ENCODE measurements around the gene GSTM1.
"Not testable (repeated sequence)": the region's sequence is repeated elsewhere in the genome, so short reads cannot be mapped to it uniquely, and the experiment has no call there.

The GSTM1 gene

DNA sequence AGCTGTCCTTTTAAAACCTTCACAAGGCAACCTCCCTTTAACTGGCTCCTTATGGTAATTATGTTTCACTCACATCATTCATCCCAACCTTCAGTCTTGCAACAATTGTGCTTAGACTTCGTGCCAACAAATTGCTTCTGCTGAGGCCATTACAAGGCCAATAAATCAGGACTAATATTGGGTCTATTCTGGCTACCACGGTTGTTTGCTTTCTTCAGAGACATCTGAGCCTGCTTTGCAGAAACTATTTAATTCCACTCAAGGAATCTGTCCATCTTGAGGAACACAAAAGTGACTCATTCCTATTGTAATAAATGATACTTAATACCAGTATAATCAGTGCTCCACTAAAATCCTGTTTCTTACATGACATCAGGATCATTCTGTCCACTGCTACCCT, 34.3 kb upstream of the GSTM1 start:
- peaks cover 35% of the 10 kb centered on the region for H3K4me1 Mint-ChIP-seq (ENCODE audit: low read depth)
- H3K27ac Mint-ChIP-seq: no peak overlapping the region
- H3K9me3 Mint-ChIP-seq: no peaks in the 10 kb centered on the region
- intact Hi-C loops (cut with micrococcal nuclease): no loop called here
- H3K4me3 Mint-ChIP-seq: no peak overlapping the region
- H3K36me3 Mint-ChIP-seq (ENCODE audit: low read depth): peaks cover 14% of the 10 kb centered on the region
- peaks cover 12% of the 10 kb centered on the region for H3K27me3 Mint-ChIP-seq

- Mint-ChIP-seq H3K27me3 (peaks cover 12% of the 10 kb centered on the region), H3K4me1 (ENCODE audit: low read depth) (peaks cover 47% of the 10 kb centered on the region), H3K27ac (no peak overlapping the region), H3K36me3 (ENCODE audit: low read depth) (peaks cover 27% of the 10 kb centered on the region), H3K9me3 (no peaks in the 10 kb centered on the region), H3K4me3 (no peak overlapping the region)
- intact Hi-C loops (cut with micrococcal nuclease): no loop called here
Measured at GRCh38 chr1:109654519-109654918, 33.1 kb upstream of the GSTM1 start.

DNA sequence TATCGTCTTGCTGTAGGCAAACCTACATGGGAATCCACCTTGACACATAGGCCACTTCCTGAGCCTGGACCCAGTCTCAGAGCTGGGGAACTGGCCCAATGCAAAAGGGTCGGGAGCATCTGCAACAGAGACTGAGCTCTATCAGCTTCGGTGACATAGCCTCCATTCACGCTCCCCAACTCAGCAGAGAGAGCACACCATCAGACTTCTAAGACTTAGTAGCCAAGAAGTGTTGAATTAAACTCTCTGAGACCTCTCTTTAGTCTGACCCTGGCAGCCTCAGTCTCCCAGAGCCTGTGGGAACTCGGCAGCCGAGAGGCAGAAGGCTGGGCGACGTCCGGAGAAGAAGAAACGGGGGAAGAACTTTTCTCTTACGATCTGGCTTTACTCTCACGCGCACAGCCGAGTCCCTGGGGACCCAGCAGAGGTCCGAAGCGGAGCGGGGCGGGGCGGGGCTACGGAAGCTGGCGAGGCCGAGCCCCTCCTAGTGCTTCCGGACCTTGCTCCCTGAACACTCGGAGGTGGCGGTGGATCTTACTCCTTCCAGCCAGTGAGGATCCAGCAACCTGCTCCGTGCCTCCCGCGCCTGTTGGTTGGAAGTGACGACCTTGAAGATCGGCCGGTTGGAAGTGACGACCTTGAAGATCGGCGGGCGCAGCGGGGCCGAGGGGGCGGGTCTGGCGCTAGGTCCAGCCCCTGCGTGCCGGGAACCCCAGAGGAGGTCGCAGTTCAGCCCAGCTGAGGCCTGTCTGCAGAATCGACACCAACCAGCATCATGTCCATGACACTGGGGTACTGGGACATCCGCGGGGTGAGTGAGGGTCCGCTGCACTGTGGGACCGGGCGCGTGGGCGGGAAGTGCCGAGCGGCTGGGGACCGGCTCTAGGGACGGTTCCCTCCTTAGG, 31.8 kb upstream of the GSTM1 start, which contains the start of gene GSTM4:
Gene GSTM4, plus strand, starts transcription at position 485 of the 905 bp plus-strand sequence. Its CDS starts 291 bp downstream, at position 776.
- peaks cover 60% of the 10 kb centered on the region for H3K4me1 Mint-ChIP-seq (ENCODE audit: low read depth)
- peaks cover 12% of the 10 kb centered on the region for H3K27me3 Mint-ChIP-seq
- H3K4me3 Mint-ChIP-seq: peak within 1 kb of the TSS; percentile 93
- H3K36me3 Mint-ChIP-seq (ENCODE audit: low read depth): peaks cover 38% of the 10 kb centered on the region
- no peaks in the 10 kb centered on the region for H3K9me3 Mint-ChIP-seq
- peak within 1 kb of the TSS; percentile 93 for H3K27ac Mint-ChIP-seq
- intact Hi-C loops (cut with micrococcal nuclease): no loop called here

DNA sequence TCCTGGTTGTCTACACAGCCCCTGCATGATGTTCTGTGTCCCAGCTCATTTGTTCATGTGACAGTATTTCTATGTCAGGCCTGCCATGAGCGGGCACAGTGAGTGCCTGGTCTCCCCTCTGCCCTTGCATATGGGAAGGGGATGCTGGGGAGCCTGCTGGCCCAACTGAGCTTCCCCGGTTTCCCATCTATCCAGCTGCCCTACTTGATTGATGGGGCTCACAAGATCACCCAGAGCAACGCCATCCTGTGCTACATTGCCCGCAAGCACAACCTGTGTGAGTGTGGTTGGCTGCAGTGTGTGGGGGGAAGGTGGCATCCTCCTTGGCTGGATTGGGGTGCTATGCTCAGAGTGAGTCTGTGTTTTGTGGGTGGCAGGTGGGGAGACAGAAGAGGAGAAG, 30.2 kb upstream of the GSTM1 start:
- Mint-ChIP-seq H3K4me1 (ENCODE audit: low read depth) (peaks cover 60% of the 10 kb centered on the region), H3K27ac (peak overlapping the region; percentile 93), H3K27me3 (peaks cover 9% of the 10 kb centered on the region), H3K36me3 (ENCODE audit: low read depth) (peaks cover 53% of the 10 kb centered on the region), H3K4me3 (no peak overlapping the region), H3K9me3 (no peaks in the 10 kb centered on the region)
- intact Hi-C loops (cut with micrococcal nuclease): no loop called here

- intact Hi-C loops (cut with micrococcal nuclease): no loop called here
- Mint-ChIP-seq H3K4me1 (ENCODE audit: low read depth) (peaks cover 60% of the 10 kb centered on the region), H3K9me3 (no peaks in the 10 kb centered on the region), H3K4me3 (no peak overlapping the region), H3K36me3 (ENCODE audit: low read depth) (peaks cover 59% of the 10 kb centered on the region), H3K27me3 (peaks cover 9% of the 10 kb centered on the region), H3K27ac (peak overlapping the region; percentile 66)
Measured at GRCh38 chr1:109657970-109658369, 29.6 kb upstream of the GSTM1 start.

DNA sequence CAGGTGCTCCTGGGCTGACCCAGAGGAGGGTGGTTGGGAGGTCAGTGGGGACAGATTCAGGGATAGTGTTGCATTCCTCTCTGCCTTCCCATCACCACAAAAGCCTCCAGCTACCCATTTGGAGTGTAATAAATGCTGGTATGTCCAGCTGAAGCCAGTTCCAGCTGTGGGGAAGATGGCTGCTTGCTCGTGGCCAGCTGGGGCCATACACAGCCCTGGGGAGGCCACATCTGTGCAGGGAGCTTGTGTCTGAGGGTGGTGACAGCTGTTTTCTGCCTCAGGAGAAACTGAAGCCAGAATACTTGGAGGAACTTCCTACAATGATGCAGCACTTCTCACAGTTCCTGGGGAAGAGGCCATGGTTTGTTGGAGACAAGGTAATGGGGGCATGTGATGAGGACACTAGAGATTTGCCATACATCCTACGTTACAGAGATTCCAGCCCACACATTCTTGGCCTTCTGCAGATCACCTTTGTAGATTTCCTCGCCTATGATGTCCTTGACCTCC, 29.0 kb upstream of the GSTM1 start:
- Mint-ChIP-seq H3K27ac (peak overlapping the region; percentile 66), H3K27me3 (peaks cover 9% of the 10 kb centered on the region), H3K4me1 (ENCODE audit: low read depth) (peaks cover 60% of the 10 kb centered on the region), H3K9me3 (no peaks in the 10 kb centered on the region), H3K4me3 (peak overlapping the region; percentile 21), H3K36me3 (ENCODE audit: low read depth) (peaks cover 60% of the 10 kb centered on the region)
- intact Hi-C loops (cut with micrococcal nuclease): no loop called here

- Mint-ChIP-seq H3K4me3 (no peak overlapping the region), H3K27me3 (peaks cover 6% of the 10 kb centered on the region), H3K36me3 (ENCODE audit: low read depth) (peaks cover 60% of the 10 kb centered on the region), H3K4me1 (ENCODE audit: low read depth) (peaks cover 60% of the 10 kb centered on the region), H3K9me3 (no peaks in the 10 kb centered on the region), H3K27ac (no peak overlapping the region)
- intact Hi-C loops (cut with micrococcal nuclease): no loop called here
Measured at GRCh38 chr1:109659145-109659544, 28.5 kb upstream of the GSTM1 start.

GRCh38 chr1:109659997-109660690, 27.5 kb upstream of the GSTM1 start:
- peaks cover 56% of the 10 kb centered on the region for H3K4me1 Mint-ChIP-seq (ENCODE audit: low read depth)
- no peaks in the 10 kb centered on the region for H3K9me3 Mint-ChIP-seq
- peaks cover 61% of the 10 kb centered on the region for H3K36me3 Mint-ChIP-seq (ENCODE audit: low read depth)
- H3K4me3 Mint-ChIP-seq: no peak overlapping the region
- peaks cover under 1% of the 10 kb centered on the region for H3K27me3 Mint-ChIP-seq
- H3K27ac Mint-ChIP-seq: peak overlapping the region; percentile 67
- intact Hi-C loops (cut with micrococcal nuclease): no loop called here

DNA sequence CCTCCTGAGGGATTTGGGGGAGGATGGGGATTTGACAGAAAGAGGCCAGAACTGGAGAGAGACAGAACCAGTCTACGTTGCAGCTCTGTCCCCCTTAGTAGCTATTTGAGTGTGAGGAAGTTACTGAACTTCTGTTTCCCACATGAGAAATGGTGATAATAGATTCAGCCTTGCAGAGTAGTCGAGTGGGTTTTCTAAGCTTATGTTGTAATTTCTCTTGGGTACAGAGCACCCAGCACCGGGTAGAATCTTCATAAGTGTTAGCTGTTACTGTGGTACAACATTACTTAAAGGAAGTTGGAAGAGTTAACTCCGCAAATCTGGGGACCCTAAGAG, 27.0 kb upstream of the GSTM1 start:
- Mint-ChIP-seq H3K36me3 (ENCODE audit: low read depth) (peaks cover 64% of the 10 kb centered on the region), H3K4me1 (ENCODE audit: low read depth) (peaks cover 50% of the 10 kb centered on the region)
- H3K4me3 Mint-ChIP-seq; H3K9me3 Mint-ChIP-seq; H3K27ac Mint-ChIP-seq; H3K27me3 Mint-ChIP-seq; intact Hi-C loops (cut with micrococcal nuclease): not testable (repeated sequence)

DNA sequence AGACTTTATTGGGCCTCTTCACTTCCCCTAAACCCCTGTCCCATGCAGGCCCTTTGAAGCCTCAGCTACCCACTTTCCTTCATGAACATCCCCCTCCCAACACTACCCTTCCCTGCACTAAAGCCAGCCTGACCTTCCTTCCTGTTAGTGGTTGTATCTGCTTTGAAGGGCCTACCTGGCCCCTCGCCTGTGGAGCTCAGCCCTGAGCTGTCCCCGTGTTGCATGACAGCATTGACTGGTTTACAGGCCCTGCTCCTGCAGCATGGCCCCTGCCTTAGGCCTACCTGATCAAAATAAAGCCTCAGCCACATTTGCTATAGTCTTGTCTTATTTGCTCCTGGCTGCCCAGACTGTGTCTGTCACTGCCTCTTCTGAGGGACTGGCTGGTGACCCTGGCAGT, 26.2 kb upstream of the GSTM1 start:
- H3K4me3 Mint-ChIP-seq: no peak overlapping the region
- H3K27me3 Mint-ChIP-seq: no peaks in the 10 kb centered on the region
- no peaks in the 10 kb centered on the region for H3K9me3 Mint-ChIP-seq
- H3K27ac Mint-ChIP-seq: no peak overlapping the region
- intact Hi-C loops (cut with micrococcal nuclease): no loop called here
- H3K36me3 Mint-ChIP-seq (ENCODE audit: low read depth): peaks cover 58% of the 10 kb centered on the region
- peaks cover 43% of the 10 kb centered on the region for H3K4me1 Mint-ChIP-seq (ENCODE audit: low read depth)

GRCh38 chr1:109664671-109665070, 22.9 kb upstream of the GSTM1 start:
- Mint-ChIP-seq H3K36me3 (ENCODE audit: low read depth) (peaks cover 39% of the 10 kb centered on the region), H3K4me3 (no peak overlapping the region), H3K27ac (no peak overlapping the region), H3K9me3 (no peaks in the 10 kb centered on the region), H3K27me3 (no peaks in the 10 kb centered on the region), H3K4me1 (ENCODE audit: low read depth) (peaks cover 20% of the 10 kb centered on the region)
- intact Hi-C loops (cut with micrococcal nuclease): no loop called here

DNA sequence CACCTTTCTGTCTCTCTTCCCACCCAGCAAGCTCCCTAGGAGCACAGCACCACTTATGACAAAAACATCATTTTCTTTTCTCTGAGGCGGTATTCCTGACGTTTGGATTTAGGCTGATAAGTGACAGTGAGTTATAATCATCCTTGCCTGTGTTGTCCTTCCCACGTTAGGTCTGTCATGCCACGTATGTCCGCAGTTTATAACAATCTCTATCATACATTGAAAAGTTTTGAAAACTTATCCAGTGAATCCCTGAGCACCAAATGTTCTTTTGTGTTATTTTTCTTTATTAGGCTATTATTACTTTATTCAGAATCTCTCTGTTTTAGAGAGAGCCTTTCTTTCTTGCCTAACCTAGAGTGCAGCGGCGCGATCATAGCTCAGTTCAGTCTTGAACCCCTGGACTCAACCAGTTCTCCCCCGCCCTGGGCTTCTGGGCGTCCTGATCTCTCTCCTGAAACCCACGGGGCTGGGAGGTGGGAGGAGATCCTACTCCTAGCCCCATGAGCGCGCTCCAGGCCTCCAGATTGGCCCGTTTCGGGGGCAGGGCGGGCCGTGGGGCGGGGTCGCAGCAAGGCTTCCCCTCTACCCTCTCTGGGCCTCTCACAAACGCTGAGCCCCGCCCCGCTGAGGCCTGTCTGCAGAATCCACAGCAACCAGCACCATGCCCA, 20.0 kb upstream of the GSTM1 start, which contains the start of gene GSTM2:
Gene GSTM2, plus strand, starts transcription at position 606 of the 671 bp plus-strand sequence. Its CDS starts 59 bp downstream, at position 665.
- Mint-ChIP-seq H3K4me1 (ENCODE audit: low read depth) (peaks cover 9% of the 10 kb centered on the region), H3K4me3 (peak within 1 kb of the TSS; percentile 58), H3K27ac (no peak within 1 kb of the TSS), H3K9me3 (no peaks in the 10 kb centered on the region), H3K27me3 (peaks cover 2% of the 10 kb centered on the region), H3K36me3 (ENCODE audit: low read depth) (peaks cover 12% of the 10 kb centered on the region)
- intact Hi-C loops (cut with micrococcal nuclease): no loop called here

DNA sequence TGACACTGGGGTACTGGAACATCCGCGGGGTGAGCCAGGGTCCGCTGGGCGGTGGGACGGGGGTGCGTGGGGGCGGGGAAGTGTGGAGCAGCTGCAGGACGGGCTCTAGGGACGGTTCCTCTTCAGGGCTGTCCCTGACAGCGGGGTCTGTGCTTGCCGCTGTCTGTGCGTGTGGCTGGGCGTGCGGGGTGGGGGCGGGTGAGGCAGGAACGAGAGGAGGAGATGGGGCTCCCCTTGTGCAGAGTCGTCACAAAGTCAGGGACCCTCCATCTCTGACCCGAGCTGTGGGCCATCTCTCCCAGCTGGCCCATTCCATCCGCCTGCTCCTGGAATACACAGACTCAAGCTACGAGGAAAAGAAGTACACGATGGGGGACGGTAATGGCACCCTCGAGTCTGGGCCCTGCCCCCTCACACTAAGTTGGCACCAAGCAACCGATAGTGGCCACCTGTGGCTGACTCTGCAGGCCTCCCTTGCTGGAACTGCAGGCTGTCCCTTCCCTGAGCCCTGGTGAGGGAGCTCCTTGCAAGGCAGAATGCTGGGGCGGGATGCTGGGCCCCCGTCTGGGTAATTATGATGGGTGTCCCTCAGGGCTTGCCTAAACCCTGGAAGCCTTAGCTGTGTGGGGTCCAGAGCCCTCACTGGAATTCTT, 19.4 kb upstream of the GSTM1 start:
- Mint-ChIP-seq H3K4me1 (ENCODE audit: low read depth) (peaks cover 9% of the 10 kb centered on the region), H3K36me3 (ENCODE audit: low read depth) (peaks cover 7% of the 10 kb centered on the region), H3K27me3 (peaks cover 2% of the 10 kb centered on the region), H3K27ac (no peak overlapping the region), H3K4me3 (peak overlapping the region; percentile 58), H3K9me3 (no peaks in the 10 kb centered on the region)
- intact Hi-C loops (cut with micrococcal nuclease): no loop called here

All from dendritic cell treated with granulocyte-macrophage colony-stimulating factor and Interleukin-4, amounts not matched to agents 40 ng/mL and 50 ng/mL, for 4 days (primary cell).